RCC 7860 (cell line): ENCODE measurements around the gene KRTAP12-1.
"Not testable (repeated sequence)": the region's sequence is repeated elsewhere in the genome, so short reads cannot be mapped to it uniquely, and the experiment has no call there.

ENCODE experiments used
- DNase-seq: peaks from one replicate; pipeline ENCODE4 v3.0.0-alpha.2; 2015; ENCODE audit warnings: low spot score
- FAIRE-seq: peaks from 2 replicates; lab custom pipeline; 2012; peaks lifted over from hg19 to GRCh38; lab: Jason Lieb, UNC

Gene KRTAP12-1

DNA sequence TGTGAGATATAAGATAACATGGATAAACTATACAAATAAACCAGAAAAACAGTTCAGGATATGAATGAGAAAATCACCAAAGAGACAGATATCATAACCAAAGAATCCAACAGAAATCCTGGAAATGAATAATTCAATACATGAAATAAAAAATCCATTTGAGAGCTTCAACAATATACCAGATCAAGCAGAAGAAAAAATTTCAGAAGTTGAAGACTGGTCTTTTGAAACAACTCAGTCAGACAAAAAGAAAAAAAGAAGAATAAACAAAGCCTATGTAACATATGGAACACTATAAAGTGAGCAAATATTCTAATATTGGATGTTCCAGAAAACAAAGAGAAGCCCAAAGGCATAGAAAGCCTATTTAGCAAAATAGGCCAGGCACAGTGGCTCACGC is 10.1 kb downstream of the KRTAP12-1 start:
- no peak for FAIRE-seq

DNA sequence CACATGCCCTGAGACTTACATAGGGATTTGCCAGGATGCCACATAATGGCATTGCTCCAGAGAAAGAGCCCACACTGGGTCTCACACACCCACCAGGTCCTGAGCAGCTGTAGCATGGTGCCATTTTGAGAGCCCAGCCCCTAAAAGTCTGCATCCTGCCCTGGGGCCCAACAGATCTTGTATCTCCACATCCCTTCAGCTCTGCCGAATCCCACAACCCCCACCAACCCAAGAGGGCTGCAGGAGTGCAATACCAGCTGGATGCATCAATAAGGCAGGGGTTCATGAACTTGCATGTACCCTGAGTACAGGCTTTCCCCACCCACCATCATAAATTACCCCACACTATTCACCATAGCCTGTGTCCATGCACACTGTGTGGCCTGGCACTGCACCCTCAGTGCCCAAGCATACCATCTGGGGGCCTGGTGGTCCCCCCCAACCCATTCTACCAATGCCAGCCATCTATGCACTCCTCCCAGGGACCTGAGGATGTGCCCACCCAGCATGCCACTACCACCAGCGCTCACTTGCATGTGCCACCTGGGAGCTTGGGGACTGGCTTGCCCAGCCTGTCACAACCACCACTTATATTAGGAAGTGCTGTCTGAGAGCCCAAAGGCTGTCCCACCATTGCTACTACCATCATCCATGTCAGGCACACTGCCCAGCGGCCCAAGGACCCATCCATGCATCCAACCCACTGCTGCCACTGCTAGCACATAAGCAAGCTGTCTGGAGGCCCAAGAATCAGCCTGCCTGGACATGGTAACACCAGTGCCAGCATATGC is 11.1 kb downstream of the KRTAP12-1 start:
- DNase-seq: no peak
- no peak for FAIRE-seq

More for the DNA sequence above, 10.1 kb downstream of the KRTAP12-1 start:
- DNase-seq: no peak

DNA sequence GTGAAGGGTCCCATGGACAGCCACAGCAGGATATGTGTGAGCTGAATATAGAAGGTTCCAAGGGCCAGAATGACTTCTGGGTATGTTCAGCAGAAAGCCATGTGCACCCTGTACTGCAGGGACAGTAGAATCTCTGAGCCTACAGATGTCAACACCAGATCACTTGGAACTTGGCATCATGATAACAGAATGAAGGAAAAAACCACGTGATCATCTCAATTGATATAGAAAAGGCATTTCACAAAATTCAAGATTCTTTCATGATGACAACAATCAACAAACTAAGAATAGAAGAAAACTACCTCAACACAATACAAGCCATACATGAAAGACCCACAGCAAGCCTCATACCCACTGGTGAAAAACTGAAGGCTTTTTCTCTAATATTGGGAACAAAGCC is 14.4 kb downstream of the KRTAP12-1 start:
- FAIRE-seq (no peak), DNase-seq (no peak)

DNA sequence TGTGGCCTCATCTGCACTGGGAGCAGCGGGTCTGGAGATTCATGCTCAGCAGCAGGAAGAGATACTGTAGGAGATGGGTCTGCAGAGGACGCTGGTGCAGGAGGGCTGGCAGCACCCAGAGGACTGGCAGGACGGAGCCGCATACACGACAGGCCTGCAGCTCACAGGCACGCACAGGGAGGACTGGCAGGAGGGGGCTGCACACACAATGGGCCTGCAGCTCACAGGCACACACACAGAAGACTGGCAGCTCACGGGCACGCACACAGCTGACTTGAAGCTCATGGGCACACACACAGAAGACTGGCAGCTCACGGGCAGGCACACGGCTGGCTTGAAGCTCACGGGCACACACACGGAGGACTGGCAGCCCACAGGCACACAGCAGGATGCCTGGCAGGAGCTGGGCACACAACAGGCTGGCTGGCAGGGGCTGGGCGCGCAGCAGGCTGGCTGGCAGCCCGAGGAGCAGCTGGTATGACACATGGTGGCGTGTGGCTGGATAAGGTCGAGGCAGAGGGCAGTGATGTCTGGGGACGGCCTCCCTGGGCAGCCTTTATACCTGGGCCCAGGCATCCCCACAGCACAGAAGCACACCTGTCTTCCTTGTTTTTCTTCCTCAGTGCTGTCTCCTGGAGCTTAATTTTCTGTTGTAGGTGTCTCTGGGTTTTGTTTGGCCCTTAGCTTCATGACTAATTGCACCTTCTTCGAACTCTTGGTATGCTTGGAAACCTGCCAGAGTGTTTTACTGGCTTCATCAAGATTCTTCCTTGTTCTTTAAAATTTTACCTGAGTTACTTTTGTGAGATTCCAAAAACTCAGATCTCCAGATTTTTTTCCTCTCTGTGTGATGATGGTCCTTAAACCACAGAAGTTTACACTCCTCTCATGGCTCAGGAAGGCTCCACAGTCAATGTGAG is 15.3 kb downstream of the KRTAP12-1 start, which contains the start of gene KRTAP12-2:
Gene KRTAP12-2 (minus strand): TSS at position 527 of the 920 bp plus-strand sequence. CDS start 41 bp downstream, at position 486.
- FAIRE-seq: no peak

DNA sequence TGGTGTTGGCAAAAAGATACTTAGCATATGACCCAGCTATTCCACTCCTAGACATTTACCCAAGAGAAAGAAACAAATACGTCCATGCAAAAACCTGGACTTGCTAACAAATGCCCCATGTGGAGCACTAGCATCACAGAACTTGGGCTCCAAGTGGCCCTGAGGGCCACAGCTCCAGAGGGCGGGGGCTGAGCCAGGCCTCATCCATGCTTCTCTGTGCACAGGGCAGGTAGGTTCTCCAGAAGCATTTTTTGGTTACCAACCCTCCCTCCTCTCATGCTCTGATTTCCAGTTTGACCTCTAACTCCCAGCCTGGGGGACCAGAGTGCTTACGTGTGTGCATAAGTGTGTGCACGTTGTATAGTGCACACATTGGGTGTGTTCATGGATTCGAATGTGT is 17.3 kb downstream of the KRTAP12-1 start:
- FAIRE-seq (no peak), DNase-seq (no peak)

More for the DNA sequence above, 15.3 kb downstream of the KRTAP12-1 start, which contains the start of gene KRTAP12-2:
- no peak for DNase-seq

DNA sequence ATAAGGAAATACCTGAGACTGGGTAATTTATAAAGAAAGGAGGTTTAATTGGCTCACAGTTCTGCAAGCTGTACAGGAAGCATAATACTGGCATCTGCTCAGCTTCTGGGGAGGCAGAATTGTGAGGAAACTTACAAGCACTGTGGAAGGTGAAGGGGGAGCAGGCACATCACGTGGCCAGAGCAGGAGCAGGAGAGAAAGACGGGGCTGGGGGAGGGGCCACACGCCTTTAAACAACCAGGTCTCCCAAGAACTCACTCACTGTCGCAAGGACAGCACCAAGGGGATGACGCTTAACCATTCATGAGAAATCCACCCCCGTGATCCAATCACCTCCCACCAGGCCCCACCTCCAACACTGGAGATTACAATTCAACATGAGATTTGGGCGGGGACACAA is 20.4 kb downstream of the KRTAP12-1 start:
- not testable (repeated sequence) for FAIRE-seq, DNase-seq

DNA sequence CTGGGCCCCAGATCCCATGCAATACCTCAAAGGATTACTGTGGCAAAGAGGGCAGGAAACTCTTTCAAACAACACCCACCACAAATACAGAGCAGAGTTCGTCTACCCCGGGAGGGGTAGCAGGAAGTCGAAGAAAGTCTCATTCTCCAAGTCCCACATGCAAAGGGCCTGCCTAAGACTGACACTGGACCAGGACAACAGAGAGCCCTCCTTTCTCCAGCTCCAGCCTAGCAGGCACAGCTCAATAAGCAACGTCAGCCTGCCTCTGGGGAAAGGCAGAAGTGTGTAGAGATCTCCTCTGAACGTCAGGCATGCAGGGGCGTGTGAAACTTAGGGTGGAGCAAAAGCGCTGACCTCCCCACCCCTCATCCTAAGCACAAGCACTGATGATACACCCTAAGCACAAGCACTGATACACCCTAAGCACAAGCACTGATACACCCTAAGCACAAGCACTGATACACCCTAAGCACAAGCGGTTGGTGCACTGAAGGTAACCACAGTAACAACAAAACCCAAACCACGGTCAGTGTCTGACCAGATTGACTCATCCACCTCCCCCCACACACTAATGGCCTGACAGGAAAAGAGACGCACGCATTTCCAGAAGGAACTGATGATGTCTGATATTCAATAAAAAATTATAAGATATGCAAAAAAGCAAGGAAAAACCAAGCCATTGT is 22.9 kb downstream of the KRTAP12-1 start:
- no peak for DNase-seq
- no peak for FAIRE-seq

DNA sequence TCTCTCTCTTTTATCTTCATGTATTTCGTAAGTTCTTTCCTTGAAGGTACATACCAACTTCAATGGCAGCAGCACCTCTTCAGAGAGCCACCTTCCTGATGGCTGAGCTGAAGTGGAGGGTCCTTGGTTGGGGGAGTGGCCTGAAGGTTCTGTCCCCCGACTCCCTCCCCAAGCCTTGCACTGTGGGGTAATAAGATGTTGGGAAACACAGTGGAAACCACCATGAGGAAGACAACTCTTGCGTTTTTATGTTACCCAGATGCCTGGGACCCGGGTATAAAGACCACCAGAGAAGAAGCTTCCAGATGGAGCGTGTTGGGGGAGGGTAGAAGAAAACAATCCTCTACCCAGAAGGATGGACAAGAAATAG is 23.4 kb downstream of the KRTAP12-1 start:
- no peak for DNase-seq
- no peak for FAIRE-seq

DNA sequence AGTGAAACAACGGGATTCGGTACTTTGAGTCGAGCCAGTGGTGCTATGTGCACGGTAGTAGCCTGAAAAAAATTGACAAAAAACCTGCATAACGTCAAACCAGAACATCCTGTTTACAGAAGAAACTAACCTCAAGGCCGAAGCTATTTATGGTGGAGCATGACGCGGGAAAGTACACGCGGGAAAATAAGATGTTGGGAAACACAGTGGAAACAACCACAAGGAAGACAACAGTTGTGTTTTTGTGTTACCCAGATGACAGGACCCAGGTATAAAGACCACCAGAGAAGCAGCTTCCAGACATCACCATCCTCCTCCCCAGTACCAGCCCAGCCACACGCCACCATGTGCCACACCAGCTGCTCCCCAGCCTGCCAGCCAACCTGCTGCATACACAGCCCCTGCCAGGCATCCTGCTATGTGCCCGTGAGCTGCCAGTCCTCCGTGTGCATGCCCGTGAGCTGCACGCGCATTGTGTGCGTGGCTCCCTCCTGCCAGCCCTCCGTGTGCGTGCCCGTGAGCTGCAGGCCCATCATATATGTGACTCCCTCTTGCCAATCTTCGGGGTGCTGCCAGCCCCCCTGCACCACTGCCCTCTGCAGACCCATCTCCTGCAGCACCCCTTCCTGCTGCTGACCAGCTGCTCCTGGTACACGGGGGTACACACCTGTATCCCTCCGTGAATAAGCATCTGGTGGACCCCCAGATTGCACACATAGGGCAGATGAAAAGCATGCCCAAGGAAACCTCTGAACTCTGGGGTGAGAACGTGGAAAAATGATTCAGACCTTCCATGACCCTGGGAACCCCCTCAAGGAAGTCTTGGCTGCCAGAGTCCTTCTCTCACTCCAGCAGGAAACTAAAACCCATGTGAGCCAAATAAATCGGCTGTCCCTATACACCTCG is 24.1 kb downstream of the KRTAP12-1 start, which contains the start of gene KRTAP12-3:
Gene KRTAP12-3 (plus strand): TSS at position 298 of the 906 bp plus-strand sequence. CDS start 48 bp downstream, at position 346.
- FAIRE-seq (no peak), DNase-seq (no peak)

DNA sequence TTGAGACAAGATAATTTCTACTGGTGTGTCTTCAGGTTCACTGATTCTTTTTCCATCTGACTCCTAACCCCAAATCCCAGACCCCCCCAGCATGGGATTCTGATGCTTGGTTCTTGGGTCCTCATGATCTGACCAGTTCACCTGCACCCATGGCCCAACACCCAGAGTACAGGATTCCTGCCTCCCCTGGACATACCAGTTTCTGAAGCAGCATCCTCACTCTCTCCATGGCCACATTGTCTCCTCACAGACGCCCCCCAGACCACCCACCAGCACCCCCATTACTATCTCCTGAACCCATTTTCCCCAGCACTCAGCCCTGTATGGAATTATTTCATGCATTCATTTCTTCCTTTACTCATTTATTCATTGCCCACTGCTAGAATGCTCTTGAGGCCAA is 25.1 kb downstream of the KRTAP12-1 start:
- FAIRE-seq (no peak), DNase-seq (no peak)

DNA sequence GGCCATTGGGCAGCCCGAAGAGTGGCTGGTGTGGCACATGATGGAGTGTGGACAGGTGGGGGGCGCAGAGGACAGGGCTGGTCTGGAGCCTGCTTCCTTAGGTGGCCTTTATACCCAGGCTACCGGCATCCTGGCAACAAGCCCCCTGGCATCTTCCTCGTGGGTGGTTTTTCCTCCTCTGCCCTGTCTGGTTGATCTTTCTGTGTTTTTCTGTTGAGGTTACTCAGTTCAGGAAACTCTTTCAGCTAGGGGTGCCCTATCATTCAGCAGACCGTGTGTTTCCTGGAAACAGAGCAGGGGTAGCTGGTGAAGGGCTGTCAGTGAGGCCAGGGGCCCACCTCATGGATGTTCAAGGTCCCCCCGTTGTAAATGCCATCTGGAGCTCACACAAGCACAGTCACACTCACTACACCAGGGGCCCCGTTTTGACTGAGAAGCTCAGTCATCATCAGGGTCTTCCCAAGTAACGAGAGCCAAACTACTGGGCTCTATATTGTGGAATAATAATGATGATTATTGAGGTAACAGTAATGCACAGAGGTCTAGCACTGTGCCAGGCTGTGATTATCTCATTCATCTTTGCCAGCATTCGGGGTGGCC is 27.3 kb downstream of the KRTAP12-1 start, which contains the start of gene KRTAP12-4:
Gene KRTAP12-4 (minus strand): TSS at position 84 of the 600 bp plus-strand sequence. CDS start 45 bp downstream, at position 39.
- FAIRE-seq: no peak
- DNase-seq: no peak

DNA sequence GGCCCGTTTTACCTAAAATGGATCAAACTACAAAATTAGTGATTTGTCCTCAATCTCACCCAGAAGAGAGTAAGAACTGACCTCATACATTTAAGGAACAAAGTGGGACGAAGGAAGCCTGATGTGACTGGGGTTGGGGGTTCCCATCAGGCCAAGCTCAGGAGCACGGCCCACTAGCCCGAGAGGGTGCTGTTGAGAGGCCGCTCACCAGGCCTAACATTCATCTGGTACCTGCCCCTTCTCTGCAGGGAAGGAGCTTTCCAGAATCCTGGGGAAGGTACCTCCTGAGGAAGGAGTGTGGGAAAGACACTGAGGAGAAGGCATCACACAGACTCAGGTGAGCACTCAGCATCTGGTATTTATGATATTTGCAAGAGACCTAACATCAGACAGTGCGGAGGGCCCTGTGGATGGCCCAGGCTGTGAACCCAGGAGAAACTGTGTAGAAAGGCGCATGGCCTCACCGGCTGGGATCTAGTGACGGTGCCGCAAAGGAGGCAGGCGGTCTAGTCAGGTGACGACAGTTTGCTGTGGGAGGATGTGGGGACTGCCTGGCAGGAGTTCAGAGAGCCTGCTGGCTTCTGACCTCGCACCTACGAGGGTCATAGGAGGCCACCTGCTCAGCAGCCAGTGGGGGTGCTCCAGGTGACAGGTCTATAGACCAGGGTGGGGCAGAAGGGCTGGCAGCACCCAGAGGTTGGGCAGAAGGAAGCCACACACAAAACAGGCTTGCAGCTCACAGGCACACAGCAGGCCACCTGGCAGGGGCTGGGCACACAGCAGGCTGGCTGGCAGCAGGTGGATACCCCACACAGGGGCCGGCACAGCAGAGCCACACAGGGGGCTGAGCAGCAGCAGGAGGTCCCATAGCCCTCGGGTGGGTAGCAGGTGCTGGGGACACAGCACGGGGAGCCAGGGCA is 28.0 kb downstream of the KRTAP12-1 start:
- FAIRE-seq (no peak), DNase-seq (no peak)

DNA sequence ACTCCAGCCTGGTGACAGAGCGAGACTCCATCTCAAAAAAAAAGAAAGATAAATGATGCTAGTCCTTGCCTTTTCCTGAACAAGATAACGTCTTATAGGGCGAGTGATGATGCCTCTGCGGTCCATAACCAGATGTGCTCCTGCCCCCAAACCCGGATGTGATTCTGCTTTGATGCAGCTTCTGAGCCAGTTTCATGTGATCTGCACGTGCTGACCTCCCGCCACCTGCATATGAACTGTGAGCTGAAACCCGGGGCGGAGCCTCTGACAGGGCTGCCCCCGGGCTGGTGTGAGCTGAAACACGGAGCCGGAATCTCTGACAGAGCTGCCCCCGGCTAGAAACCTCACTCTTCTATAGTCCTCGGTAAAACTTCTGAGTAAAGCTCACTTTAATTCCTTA is 28.8 kb downstream of the KRTAP12-1 start:
- no peak for DNase-seq
- no peak for FAIRE-seq

DNA sequence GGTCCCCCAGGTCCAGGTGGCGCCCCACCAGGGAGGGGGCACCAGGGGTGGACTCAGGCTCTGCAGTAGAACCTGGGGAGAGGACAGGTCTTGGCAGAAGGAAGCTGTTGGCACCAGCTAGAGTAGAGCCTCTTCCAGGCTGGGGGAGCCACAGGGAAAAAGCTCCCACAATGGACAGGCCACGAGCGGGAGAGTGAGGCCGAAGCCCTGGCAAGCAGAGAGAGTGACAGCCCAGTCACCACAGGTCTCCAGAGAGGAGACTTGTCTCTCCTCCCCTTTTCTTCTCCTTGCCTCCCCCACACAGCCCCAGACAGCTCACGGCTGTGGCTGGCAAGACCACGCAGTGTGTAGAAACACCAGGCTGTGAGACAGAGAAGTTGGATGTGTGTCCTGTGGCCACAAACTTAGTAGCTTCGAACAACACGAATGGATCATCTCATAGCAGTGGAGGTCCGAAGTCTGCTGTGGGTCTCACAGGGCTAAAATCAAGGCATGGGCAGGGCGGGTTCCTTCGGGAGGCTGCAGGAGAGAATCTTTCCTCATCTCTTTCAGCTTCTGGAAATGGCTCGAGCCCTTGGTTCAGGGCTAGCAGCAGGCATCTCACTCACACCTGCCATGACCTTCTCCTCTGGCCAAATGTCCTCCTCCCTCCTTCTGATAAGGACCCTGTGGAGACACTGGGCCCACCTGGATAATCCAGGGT is 30.8 kb downstream of the KRTAP12-1 start:
- FAIRE-seq (no peak), DNase-seq (no peak)

DNA sequence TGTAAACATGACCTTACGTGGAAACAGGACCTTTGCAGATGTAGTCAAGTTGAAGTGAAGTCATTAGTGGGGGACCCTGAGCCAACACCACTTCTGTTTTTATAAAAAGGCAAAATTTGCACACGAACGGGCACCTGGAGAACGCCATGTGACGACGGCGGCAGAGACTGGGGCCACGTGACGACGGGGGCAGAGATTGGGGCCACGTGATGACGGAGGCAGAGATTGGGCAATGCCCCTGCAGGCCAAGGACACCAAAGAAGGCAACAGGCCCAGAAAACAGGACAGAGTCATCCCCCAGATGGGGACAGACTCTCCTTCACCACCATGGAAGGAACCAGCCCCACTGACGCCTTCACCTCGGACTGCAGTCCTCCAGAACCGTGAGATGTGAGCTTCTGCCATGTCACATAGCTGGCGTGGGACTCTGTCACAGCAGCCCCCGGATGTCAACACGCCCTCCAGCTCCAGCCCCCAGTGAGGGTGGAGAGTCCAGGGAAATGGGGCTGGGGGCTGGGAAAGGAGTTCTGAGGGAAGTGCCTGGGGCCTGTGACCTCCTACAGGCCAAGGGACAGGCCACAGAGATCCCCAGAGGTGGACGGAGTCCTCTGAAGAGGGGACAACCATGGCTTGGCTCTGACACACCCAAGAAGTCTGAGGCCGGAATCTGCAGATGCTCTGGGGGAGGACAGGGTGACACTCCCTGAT is 31.5 kb downstream of the KRTAP12-1 start:
- DNase-seq (no peak), FAIRE-seq (no peak)

DNA sequence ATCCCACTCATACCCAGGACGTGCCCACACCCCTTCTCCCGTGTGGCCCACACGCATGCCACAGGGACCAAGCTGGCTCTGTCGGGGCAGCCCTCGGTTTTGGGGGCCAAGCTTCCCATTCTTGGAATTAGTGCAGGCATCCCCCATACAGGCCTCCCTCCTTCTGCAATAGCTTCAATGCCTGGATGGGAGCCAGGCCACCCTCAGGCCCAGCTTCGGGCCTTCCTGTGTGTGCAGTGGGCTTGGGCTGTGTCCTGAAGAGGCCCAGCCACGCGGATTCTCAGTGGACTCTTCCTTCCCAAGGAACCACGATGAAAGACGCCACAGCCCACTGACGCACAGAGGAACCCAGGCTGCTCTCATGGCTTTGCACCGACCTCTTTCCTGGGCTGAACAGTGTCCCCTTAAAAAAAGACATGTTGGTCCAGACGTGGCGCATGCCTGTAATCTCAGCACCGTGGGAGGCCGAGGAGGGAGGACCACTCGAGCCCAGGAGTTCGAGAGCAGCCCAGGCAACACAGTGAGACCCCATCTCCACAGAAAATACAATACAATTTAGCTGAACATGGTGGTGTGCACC is 32.4 kb downstream of the KRTAP12-1 start:
- no peak for FAIRE-seq
- no peak for DNase-seq
